Activated T-helper 1 cell treated with anti-CD3 and anti-CD28 coated beads, Interleukin-12 subunit alpha, Interleukin-12 subunit beta, Interleukin-2, Interleukin-4 antibody, amounts not matched to agents 30 ng/mL and 10 ng/mL and 1 ng/mL, durations not matched to agents 14 hours and 24 hours and 36 hours (primary cell): ENCODE measurements around the gene FSTL5. TPM values are rescaled to one million over a fixed set of nuclear protein-coding genes. Genes with fewer than 3 reads are reported as not detected.

ENCODE experiments used
- DNase-seq: peaks from one replicate; pipeline ENCODE4 v3.0.0; 2021; ENCODE audit warnings: low spot score
- H3K27ac Mint-ChIP-seq: one replicate; pipeline ENCODE4 v1.8.0; 2021; ENCODE audit warnings: mild to moderate bottlenecking, mixed read lengths
- H3K27me3 Mint-ChIP-seq: one replicate; pipeline ENCODE4 v1.8.0; 2022; ENCODE audit warnings: mild to moderate bottlenecking, moderate library complexity, mixed read lengths; ENCODE audit not compliant: insufficient read depth
- H3K36me3 Mint-ChIP-seq: one replicate; pipeline ENCODE4 v1.8.0; 2021; ENCODE audit warnings: low read depth, mixed read lengths
- H3K4me1 Mint-ChIP-seq: one replicate; pipeline ENCODE4 v1.8.0; 2021; ENCODE audit warnings: low read depth, mixed read lengths
- H3K4me3 Mint-ChIP-seq: one replicate; pipeline ENCODE4 v1.8.0; 2021; ENCODE audit warnings: mild to moderate bottlenecking, moderate library complexity, mixed read lengths
- H3K9me3 Mint-ChIP-seq: one replicate; pipeline ENCODE4 v1.8.0; 2021; ENCODE audit warnings: mixed read lengths
- intact Hi-C: fragments of 100-400 bp; cut with micrococcal nuclease; formaldehyde crosslinking; loops from one replicate; pipeline ENCODE4 v1.15.1; 2024
- total RNA-seq: library from RNA; stranded (reverse); gene quantifications from 2 replicates; pipeline ENCODE4 v1.2.3, GENCODE V29; 2022

Gene FSTL5
- total RNA-seq, 1 donor from 2014 or later: not detected

DNA sequence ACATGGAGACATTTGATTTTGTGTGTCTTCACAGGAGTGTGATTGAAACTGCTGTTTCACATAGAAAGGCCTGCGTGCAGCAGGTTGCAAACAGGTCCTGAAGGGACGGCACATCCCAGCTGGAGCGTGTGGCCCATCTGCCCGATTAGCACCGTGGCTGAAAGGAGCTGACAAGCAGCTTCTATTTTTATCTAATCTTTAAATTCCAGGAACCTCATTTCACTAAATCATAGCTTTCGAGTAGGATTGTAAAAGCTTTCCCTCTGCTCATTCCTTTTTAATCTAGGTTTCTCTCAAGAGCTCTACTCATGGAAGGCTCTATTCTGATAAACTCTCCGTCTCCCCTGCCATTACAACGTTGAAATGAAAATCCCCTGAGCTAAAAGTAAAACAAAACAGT is 106.8 kb downstream of the FSTL5 start:
- no peak overlapping the region for H3K27ac Mint-ChIP-seq
- DNase-seq: no peak
- H3K4me1 Mint-ChIP-seq: no peaks in the 10 kb centered on the region
- no peaks in the 10 kb centered on the region for H3K36me3 Mint-ChIP-seq
- no peaks in the 10 kb centered on the region for H3K27me3 Mint-ChIP-seq
- no peaks in the 10 kb centered on the region for H3K9me3 Mint-ChIP-seq
- H3K4me3 Mint-ChIP-seq: no peak overlapping the region
- intact Hi-C loops: no loop called here

GRCh38 chr4:162046135-162046534 is 117.7 kb downstream of the FSTL5 start:
- Mint-ChIP-seq H3K9me3 (no peaks in the 10 kb centered on the region), H3K36me3 (no peaks in the 10 kb centered on the region), H3K4me1 (no peaks in the 10 kb centered on the region), H3K27ac (no peak overlapping the region), H3K4me3 (no peak overlapping the region), H3K27me3 (no peaks in the 10 kb centered on the region)
- intact Hi-C loops: no loop called here
- DNase-seq: no peak

GRCh38 chr4:162038112-162038511 is 125.7 kb downstream of the FSTL5 start:
- no peaks in the 10 kb centered on the region for H3K4me1 Mint-ChIP-seq
- H3K36me3 Mint-ChIP-seq: no peaks in the 10 kb centered on the region
- H3K4me3 Mint-ChIP-seq: no peak overlapping the region
- intact Hi-C loops: no loop called here
- DNase-seq: no peak
- H3K27ac Mint-ChIP-seq: no peak overlapping the region
- H3K27me3 Mint-ChIP-seq: no peaks in the 10 kb centered on the region
- H3K9me3 Mint-ChIP-seq: no peaks in the 10 kb centered on the region

DNA sequence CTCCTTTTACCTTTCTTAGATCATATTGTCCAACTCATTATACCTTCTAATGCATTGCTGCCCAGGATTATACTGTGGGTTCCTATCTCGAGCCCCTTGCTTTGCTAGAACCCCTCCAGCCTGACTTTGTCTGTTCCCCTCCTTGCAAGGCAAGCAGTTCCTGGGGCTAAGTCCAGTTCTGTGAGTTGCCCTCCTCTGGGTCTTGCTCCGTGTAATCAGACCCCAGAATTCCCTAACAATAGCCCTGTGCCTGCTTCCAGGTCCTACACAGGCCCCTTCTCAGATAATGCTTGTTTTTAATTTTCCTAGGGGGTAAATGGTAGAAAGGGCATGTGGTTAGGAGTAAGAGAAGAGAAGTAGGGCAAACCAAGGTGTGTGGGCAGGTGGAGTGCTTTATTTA is 145.9 kb downstream of the FSTL5 start:
- Mint-ChIP-seq H3K4me1 (no peaks in the 10 kb centered on the region), H3K36me3 (no peaks in the 10 kb centered on the region), H3K9me3 (no peaks in the 10 kb centered on the region), H3K4me3 (no peak overlapping the region), H3K27ac (no peak overlapping the region), H3K27me3 (no peaks in the 10 kb centered on the region)
- intact Hi-C loops: no loop called here
- DNase-seq: no peak

GRCh38 chr4:162016991-162017390 is 146.8 kb downstream of the FSTL5 start:
- Mint-ChIP-seq H3K27ac (no peak overlapping the region), H3K36me3 (no peaks in the 10 kb centered on the region), H3K4me1 (no peaks in the 10 kb centered on the region), H3K27me3 (no peaks in the 10 kb centered on the region), H3K4me3 (no peak overlapping the region), H3K9me3 (no peaks in the 10 kb centered on the region)
- DNase-seq: no peak
- intact Hi-C loops: no loop called here

GRCh38 chr4:162016219-162016618 is 147.6 kb downstream of the FSTL5 start:
- no peak overlapping the region for H3K4me3 Mint-ChIP-seq
- H3K4me1 Mint-ChIP-seq: no peaks in the 10 kb centered on the region
- H3K27ac Mint-ChIP-seq: no peak overlapping the region
- no peaks in the 10 kb centered on the region for H3K36me3 Mint-ChIP-seq
- intact Hi-C loops: no loop called here
- H3K27me3 Mint-ChIP-seq: no peaks in the 10 kb centered on the region
- no peak for DNase-seq
- no peaks in the 10 kb centered on the region for H3K9me3 Mint-ChIP-seq

DNA sequence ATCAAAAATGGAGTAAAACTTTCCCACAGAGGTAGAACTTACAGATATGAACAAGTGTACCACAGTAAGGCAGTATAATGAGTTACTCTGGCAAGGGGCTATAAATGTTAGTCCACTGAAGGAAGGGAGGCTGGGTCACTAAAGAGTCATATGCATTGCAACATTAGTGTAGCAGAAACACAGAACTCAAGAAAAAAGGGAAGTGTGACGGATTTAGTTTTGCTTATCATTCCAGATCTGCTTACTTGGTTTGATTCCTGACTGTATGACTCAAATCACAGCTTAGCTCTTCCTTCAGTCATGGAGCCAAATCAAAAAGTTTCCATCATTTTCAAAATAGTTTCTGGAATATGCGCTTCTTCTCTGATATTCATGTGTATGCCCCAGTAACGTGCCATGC is 148.7 kb downstream of the FSTL5 start:
- H3K27me3 Mint-ChIP-seq: no peaks in the 10 kb centered on the region
- no peak for DNase-seq
- no peaks in the 10 kb centered on the region for H3K4me1 Mint-ChIP-seq
- no peaks in the 10 kb centered on the region for H3K9me3 Mint-ChIP-seq
- no peak overlapping the region for H3K27ac Mint-ChIP-seq
- no peak overlapping the region for H3K4me3 Mint-ChIP-seq
- intact Hi-C loops: no loop called here
- H3K36me3 Mint-ChIP-seq: no peaks in the 10 kb centered on the region

DNA sequence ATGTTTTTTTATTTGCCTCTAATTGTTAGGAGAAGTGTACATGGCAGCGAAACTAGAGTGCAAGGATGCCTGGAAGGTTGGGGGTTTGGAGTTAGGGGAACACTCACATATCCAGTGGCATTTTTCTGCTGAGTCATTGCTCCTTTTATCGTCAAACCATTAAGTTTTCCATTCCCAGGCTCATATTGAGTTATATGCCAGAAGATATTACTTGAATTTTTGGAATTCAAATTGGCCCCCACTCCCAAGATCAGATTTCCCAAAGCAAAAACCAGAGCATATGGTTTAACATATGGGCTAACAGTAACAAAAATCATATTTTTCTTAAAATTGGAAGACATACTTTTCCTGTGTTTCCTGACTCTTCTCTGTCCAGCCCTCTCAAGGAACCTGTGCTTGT is 152.7 kb downstream of the FSTL5 start:
- DNase-seq: no peak
- Mint-ChIP-seq H3K36me3 (no peaks in the 10 kb centered on the region), H3K9me3 (no peaks in the 10 kb centered on the region), H3K4me1 (no peaks in the 10 kb centered on the region), H3K27ac (no peak overlapping the region), H3K4me3 (no peak overlapping the region), H3K27me3 (no peaks in the 10 kb centered on the region)
- intact Hi-C loops: no loop called here

DNA sequence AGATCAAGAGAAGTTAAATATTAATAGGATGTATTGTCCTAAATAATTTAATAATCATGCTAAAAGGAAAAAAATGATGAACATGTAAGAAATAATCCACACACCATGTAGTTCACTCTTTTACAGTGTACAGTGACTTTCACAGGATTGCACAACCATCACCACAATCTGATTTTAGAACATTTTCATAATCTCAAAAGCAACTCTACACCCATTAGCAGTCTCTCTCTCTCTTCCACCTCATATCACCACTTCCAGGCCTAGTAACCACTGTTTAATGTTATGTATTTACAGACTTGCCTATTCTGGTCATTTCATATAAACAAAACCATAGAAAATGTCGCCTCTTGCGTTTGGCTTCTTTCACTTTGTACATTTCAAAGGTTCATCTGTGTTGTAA is 153.4 kb downstream of the FSTL5 start:
- H3K27me3 Mint-ChIP-seq: no peaks in the 10 kb centered on the region
- intact Hi-C loops: no loop called here
- no peaks in the 10 kb centered on the region for H3K4me1 Mint-ChIP-seq
- no peak for DNase-seq
- no peak overlapping the region for H3K4me3 Mint-ChIP-seq
- H3K9me3 Mint-ChIP-seq: no peaks in the 10 kb centered on the region
- no peaks in the 10 kb centered on the region for H3K36me3 Mint-ChIP-seq
- H3K27ac Mint-ChIP-seq: no peak overlapping the region

DNA sequence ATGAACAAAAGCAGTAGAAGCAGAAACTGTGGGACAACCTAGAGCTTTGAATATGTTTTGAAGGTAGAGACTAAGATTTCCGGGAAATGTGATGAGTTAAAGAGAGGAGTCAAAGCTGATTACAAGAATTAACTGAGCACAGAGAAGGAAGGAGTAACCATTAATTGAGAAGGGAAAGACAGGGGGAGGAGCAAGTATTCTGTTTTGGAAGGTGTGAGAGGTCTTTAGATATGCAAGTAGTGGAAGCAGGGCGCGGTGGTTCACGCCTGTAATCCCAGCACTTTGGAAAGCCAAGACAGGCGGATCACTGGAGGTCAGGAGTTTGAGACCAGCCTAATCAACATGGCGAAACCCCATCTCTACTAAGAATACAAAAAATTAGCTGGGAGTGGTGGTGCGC is 171.5 kb downstream of the FSTL5 start:
- no peak for DNase-seq
- H3K4me3 Mint-ChIP-seq: no peak overlapping the region
- H3K27me3 Mint-ChIP-seq: no peaks in the 10 kb centered on the region
- no peak overlapping the region for H3K27ac Mint-ChIP-seq
- no peaks in the 10 kb centered on the region for H3K36me3 Mint-ChIP-seq
- H3K9me3 Mint-ChIP-seq: no peaks in the 10 kb centered on the region
- intact Hi-C loops: no loop called here
- H3K4me1 Mint-ChIP-seq: no peaks in the 10 kb centered on the region

DNA sequence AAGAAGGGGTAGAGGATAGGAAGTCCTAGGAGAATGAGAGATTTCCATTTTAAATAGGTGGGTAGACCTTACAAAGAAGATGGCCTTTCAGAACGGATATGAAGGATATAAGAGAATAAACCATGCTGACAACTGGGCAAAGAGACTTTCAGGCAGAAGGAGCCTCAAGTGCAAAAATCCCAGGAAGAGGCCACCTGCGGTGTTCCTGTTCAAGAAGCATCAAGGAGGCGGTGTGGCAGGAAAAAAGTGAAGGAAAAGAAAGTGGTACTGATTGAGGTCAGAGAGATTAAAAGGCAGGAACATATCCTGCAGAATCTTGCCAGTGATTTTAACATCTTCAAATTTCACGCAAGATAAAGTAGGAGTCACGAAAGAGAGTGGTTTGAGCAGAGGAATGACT is 172.0 kb downstream of the FSTL5 start:
- Mint-ChIP-seq H3K27ac (no peak overlapping the region), H3K27me3 (no peaks in the 10 kb centered on the region), H3K9me3 (no peaks in the 10 kb centered on the region), H3K36me3 (no peaks in the 10 kb centered on the region), H3K4me1 (no peaks in the 10 kb centered on the region), H3K4me3 (no peak overlapping the region)
- intact Hi-C loops: no loop called here
- DNase-seq: no peak

DNA sequence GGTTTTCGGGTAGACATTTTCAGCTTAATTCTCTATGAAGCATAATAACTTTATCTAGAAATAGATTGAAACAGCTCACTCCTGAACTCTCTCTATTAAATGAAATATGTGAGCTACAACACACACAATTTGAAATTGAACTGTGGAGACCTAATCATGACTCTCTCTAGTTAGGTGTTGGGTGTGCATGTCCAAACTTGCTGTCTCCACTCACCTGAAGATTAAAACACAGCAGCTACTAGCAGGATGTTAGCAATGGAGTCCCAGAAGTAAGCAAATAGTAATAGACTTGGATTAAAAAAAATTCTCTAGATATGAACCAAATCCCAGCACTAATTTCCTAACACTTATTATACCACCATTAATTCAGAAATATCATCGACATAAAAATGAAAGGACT is 173.1 kb downstream of the FSTL5 start:
- DNase-seq: no peak
- Mint-ChIP-seq H3K4me3 (no peak overlapping the region), H3K4me1 (no peaks in the 10 kb centered on the region), H3K36me3 (no peaks in the 10 kb centered on the region), H3K27ac (no peak overlapping the region), H3K9me3 (no peaks in the 10 kb centered on the region), H3K27me3 (no peaks in the 10 kb centered on the region)
- intact Hi-C loops: no loop called here

GRCh38 chr4:161988946-161989345 is 174.9 kb downstream of the FSTL5 start:
- H3K36me3 Mint-ChIP-seq: no peaks in the 10 kb centered on the region
- H3K4me3 Mint-ChIP-seq: no peak overlapping the region
- DNase-seq: no peak
- no peaks in the 10 kb centered on the region for H3K9me3 Mint-ChIP-seq
- no peaks in the 10 kb centered on the region for H3K4me1 Mint-ChIP-seq
- H3K27me3 Mint-ChIP-seq: no peaks in the 10 kb centered on the region
- no peak overlapping the region for H3K27ac Mint-ChIP-seq
- intact Hi-C loops: no loop called here

- Mint-ChIP-seq H3K4me3 (no peak overlapping the region), H3K27ac (no peak overlapping the region)
Measured at GRCh38 chr4:161987611-161988010, 176.2 kb downstream of the FSTL5 start.

More at GRCh38 chr4:161987611-161988010, 176.2 kb downstream of the FSTL5 start:
- DNase-seq: no peak
- intact Hi-C loops: no loop called here
- Mint-ChIP-seq H3K36me3 (no peaks in the 10 kb centered on the region), H3K27me3 (no peaks in the 10 kb centered on the region), H3K4me1 (no peaks in the 10 kb centered on the region), H3K9me3 (no peaks in the 10 kb centered on the region)
